AG10803 (cell line): ENCODE measurements around the gene KRTAP5-5.
"Not testable (repeated sequence)": the region's sequence is repeated elsewhere in the genome, so short reads cannot be mapped to it uniquely, and the experiment has no call there.

Experiments
- DNase-seq: peaks from one replicate; pipeline ENCODE4 v3.0.0; 2010; ENCODE audit warnings: low read depth
- H3K4me3 ChIP-seq: 2 replicates; pipeline ENCODE4 v1.5.1; 2011; ENCODE audit warnings: mild to moderate bottlenecking, low read length, control low read depth
- TF ChIP-seq, protein P1 (sequence below): conservative IDR thresholded peaks from 2 replicates; pipeline ENCODE4 v1.5.1; 2011; ENCODE audit warnings: mild to moderate bottlenecking, low read length, control low read depth, inconsistent platforms

KRTAP5-5 gene

DNA sequence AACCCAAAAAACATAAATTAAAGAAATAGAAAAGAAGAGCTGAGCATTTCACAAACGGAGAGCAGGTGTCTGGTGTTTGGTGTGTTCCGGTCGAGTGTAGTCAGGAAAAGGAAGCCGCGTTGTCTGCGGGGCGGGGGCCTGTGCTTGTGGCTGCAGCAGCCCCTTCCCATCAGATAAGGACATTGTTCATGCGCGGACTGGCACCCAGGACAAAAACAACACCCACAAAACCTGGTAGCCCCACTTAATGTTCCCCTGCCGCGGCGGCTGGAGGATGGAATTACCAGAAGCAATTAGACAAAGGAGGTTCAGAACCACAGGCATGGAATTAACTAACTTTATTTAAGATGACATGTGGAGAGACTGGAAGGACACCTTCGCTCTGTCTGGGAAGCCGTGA lies 29.9 kb downstream of the KRTAP5-5 start:
- H3K4me3 ChIP-seq: no peak overlapping the region
- DNase-seq: no peak
- TF ChIP-seq, protein P1, sequence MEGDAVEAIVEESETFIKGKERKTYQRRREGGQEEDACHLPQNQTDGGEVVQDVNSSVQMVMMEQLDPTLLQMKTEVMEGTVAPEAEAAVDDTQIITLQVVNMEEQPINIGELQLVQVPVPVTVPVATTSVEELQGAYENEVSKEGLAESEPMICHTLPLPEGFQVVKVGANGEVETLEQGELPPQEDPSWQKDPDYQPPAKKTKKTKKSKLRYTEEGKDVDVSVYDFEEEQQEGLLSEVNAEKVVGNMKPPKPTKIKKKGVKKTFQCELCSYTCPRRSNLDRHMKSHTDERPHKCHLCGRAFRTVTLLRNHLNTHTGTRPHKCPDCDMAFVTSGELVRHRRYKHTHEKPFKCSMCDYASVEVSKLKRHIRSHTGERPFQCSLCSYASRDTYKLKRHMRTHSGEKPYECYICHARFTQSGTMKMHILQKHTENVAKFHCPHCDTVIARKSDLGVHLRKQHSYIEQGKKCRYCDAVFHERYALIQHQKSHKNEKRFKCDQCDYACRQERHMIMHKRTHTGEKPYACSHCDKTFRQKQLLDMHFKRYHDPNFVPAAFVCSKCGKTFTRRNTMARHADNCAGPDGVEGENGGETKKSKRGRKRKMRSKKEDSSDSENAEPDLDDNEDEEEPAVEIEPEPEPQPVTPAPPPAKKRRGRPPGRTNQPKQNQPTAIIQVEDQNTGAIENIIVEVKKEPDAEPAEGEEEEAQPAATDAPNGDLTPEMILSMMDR: no peak

DNA sequence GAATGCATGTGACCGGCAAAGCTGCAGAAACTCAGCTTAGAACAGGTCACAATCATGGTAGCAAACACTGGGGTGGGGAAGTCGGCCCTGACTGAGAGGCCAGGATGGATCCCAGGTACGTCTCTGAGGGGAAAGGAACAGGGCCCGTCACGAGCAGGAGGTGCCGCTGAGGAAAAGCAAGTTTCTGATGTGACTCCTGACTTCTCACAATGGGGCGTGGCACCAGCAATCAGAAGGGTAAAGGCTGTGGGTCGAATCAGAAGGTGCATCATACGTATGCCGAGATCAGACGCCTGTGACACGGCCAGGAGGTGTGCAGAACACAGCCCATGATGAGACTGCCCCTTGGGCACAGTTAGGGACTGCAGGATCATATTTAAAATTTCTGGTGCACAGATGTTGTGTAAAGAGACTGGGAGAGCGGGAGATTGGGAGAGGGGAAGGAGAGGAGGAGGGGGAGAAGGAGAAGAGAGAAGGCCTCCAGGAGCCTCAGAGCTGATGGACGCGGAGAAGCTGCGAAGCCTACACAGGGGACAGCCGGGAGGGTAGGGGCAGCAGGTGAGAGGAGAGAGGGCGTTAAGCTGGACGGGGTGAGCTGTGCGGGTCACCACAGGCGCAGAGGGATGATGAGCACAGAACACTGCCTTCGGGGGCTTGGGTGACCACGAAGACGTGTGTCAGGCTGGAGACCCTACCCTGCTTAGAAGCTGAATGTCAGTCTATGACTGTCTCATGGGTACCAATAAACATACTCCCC lies 30.7 kb downstream of the KRTAP5-5 start:
- TF ChIP-seq, protein P1: no peak

DNA sequence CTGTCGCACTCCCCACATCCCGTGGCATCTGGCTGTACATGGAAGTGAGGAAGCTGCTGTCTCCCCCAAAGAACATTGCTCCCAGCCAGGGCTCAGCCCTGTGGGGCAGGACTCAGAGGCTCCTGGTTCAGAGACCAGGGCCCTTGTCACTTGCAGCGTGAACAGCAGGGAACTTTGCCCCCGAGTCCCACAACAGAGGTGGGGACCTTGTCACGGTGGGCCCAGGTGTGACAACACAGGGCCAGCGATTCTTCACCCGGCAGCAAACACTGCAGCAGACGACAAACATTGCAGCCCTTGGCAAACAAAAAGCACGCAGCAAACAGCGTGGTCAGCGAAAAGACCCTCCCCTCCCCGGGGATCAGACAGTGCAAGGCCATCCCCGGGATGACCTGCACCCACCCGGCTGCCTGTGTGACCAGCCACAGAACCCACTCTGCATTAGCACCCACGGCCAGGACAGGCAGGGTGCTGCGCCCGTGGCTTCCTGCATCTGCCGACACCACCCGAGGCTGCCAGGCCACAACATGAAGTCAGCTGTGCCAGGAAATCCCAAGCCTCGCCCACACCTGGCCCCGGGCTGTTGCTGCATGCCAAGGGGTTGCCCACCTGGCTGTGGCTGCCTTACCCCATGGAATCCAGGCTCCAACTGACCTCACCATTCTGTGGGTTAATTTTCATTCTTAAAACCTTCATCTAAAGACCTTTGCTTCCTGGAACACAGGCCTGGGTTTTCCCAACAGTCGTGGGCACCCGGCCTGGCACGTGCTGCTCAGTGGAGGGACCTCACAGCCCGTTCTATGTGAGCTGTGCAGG lies 32.1 kb downstream of the KRTAP5-5 start:
- not testable (repeated sequence) for DNase-seq, H3K4me3 ChIP-seq

More for the DNA sequence above, 30.7 kb downstream of the KRTAP5-5 start:
- H3K4me3 ChIP-seq: no peak overlapping the region
- no peak for DNase-seq

DNA sequence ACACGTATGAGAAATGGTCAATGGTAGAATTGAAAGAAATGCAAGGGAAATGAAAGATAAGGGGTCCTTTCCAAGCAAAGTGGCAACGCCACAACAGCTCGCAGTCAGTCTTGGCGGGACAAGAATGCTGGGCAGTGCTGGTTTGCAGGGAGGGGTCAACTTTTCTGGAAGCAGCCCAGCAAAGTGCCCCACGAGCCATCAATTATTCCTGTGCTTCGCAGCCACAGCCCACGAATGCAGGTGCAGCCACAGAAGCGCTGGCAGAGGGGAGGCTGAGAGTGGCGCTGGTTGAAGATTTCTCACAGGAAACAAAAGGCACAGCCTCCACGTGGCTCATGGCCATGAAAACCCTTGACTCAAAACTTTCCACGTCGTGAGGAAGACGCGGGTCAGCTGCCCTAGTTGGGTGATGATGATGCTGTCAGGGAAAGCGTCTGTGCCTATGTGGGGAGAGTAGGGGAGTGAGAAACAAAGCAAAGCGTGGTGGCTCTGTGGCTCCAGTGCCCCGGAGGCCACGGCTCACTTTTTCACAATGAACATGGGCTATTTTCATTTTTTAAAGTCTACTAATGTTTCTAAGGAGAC lies 33.2 kb downstream of the KRTAP5-5 start:
- DNase-seq, H3K4me3 ChIP-seq: not testable (repeated sequence)

DNA sequence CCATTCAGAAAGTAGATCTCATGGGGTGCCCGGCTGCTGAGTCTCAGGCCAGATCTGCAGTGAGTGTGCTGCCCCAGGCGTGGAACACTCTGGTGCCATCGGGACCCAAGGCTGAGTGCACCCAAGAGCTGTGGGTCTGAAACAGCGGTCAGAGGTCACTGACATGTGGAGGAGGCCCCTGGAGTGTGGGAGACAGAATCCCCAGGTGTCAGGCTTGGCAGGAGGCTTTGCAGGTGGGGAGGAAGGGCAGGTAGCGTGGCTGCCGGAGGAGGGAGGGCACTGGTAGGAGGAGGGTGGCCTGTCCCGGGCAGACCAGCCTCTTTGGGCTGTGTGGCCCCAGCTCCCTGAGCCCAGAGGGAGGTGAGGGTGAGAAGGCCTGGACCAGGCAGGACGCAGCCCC lies 35.7 kb downstream of the KRTAP5-5 start:
- H3K4me3 ChIP-seq: no peak overlapping the region
- TF ChIP-seq, protein P1: no peak
- DNase-seq: no peak

DNA sequence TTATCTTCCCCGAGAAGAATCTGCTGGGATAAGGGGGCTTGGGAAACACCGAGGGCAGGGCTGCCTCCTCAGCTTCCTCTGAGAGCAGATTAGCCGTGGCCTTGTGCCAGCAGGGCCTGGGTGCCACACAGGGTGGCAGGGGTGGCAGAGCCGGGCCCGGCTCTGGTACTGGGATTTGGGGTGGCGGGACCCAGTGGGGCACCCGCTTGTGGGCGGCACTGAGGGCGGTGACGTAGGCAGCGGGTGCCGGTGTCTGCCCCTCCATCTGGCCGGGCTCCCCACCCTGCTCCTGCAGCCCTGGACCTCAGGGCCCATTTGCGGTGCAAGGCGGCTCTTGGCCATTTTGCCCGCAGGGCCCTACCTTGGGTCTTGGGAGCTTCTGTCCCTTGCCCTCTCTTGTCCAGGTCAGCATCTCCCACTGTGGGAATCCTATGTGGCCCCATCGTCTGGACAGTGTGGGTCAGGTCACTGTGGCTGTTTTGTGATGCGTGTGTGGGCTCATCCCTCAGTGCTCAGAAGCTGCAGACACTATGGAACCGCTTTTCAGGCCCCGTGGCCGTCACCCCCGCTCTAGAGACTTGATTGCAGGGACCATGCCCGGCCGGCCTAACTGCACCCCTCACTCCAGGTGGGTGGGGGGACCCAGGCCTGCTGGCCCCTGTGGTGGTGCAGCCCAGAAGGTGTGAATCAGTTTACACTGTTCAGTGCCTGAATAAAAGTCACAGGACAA lies 37.7 kb downstream of the KRTAP5-5 start:
- TF ChIP-seq, protein P1: no peak
- DNase-seq: no peak

DNA sequence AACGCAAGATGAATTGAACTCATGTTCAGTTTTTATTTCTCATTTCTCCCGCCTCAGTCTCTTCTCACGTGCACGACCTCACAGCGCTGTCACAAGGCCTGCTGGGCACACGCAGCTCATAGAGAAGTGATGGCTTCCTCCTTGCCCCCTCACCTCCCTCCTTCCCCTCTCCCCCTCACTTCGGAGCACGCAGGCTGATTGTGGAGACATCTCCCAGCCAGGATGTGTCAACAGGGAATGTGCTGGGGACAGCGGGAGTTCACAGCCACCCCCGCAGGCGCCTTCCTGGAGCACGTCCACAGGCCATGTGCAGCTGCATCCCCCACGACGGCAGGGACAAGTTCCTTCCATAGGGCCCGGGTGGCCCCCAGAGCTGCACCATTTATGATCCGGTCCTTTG lies 38.3 kb downstream of the KRTAP5-5 start:
- no peak overlapping the region for H3K4me3 ChIP-seq
- TF ChIP-seq, protein P1: no peak
- DNase-seq: no peak

More for the DNA sequence above, 37.7 kb downstream of the KRTAP5-5 start:
- H3K4me3 ChIP-seq: no peak overlapping the region
